ENCODE measurements around the gene CDHR2.
A peak's percentile ranks its signal among the peaks of the same experiment; 100 is the strongest.
"Not testable (repeated sequence)": the region's sequence is repeated elsewhere in the genome, so short reads cannot be mapped to it uniquely, and the experiment has no call there.

CDHR2 gene

DNA sequence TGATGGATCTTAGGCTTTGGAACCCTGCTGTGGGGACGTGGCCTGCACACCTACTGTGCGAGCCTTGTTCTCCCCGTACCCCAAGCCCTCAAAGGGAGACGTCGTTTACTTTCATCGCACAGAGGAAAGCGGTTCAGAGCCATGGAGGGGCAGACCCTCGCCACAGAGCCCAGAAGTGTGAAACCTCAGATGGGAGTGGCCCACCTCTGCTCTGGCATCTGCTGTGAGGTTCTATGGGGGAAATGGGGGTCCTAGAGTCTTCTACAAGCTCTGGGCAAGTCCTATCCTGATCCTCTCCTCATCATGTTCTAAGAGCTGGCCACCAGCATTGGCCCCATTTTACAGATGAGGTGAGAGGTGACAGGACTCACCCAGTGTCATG is 8.2 kb upstream of the CDHR2 start:
- DNase-seq (ENCODE audit: low read depth), result no peak

DNA sequence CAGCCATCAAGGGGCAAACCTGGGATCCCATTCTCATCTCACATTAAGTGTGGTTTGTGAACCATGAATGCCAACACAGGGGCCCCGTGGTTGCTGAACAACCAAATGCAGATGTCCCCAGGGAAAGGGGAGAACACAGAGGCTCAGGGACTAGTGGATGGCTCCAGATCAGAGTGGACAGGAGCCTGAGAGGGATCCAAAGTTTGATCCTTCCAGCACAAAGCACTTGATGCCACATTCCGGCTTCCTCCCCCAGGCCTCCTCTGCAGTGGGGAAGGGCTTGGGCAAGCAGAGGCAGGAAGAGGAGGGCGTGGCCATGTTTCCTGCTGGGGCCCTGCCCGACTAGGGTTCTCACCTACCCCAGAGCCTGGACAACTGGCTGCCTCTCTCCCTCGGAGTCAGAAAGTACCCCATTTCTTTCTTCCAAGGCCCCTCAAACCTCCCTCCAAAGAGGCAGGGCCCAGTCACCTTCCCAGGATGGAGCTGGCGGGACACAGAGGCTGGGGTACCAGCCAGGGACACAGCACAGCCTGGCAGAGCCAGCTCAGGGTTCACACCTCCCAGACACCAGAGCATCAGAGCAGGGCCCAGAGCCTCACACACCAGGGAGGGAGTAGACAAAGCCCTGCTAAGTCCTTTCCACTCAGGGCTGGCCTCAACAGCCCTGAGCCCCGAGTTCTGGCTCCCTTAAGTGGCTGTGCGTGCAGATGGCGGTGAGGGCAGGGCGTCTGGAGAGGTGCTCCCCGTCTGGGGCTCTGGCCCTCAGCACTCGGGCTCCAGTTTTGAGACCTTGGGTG is 7.6 kb upstream of the CDHR2 start:
- peak; percentile 31 for DNase-seq (ENCODE audit: low read depth)

DNA sequence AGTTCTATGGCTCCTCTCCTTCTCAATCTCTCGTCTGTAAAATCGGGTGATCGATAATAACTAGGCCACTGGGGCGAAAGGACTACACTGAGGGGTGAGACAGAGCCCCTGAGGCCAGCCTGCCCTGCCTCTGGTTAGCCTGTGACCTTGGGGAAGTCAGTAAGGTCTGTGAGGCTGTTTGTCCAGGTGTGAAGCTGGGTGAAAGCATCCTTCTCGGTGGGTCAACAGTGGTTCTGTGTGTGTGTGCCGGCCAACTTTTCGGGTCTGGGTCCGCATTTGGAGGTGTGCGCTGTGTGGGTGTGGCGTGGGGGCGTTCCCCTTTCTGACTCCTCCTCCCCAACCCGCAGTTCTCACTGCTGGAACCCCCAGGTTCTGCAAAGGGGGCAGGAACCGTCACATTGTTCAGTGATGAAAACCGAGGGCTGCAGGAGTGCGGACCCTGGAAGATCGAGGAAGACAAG is 7.0 kb upstream of the CDHR2 start:
- DNase-seq (ENCODE audit: low read depth), result no peak

GRCh38 chr5:176542596-176543427 is 6.3 kb upstream of the CDHR2 start:
- DNase-seq (ENCODE audit: low read depth), result peak; percentile 20

DNA sequence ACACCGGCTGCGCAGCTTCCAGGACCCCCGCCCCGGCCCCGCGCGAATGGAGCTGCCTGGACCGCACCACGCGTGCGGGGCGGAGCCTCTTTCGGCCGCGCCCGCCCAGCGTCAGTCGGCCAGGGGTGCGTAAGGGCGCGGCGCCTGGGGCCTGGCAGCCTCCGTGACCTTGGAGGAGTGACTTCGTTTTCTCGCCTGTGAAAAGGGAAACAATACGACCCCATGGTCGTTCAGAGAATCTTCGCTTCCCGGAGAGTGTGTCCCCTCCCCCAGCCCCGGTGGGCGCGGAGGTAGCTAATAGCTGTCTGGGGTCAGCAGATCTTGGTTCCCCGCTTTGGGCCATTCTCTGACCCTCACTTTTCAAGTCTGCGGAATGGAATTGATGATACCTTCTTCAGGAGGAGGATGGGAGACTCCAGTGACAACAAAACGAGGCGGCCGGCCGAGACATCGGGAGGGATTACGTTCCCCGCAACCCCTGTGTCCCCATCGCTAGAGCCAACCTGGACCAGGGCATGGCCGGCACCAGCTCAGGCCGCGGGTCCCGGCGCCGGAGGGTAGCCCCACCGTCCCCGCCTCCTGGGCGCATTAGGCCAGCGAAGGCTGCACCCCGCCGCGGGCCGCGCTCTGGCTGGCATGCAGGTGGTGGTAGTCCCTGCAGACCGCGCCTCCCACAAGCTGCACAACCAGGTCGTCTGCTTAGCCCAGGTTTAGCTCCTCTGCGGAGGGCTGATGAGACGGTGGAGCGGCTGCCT is 5.5 kb upstream of the CDHR2 start:
- peak; percentile 44 for DNase-seq (ENCODE audit: low read depth)

DNA sequence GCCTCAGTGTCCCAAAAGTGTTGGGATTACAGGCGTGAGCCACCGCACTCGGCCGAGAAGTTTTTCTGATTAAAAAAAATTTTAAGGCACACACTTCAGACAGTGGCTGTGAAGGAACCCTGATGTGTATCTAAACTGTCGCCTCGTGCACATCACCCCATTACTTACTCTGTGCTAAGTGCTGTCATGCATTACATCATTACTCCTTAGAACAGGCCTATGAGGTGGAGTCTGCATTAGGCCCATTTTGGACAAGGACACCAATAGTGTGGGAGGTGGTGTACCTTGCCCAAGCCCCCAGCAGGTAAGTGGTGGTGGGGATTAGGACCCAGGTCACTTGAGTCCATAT is 3.8 kb upstream of the CDHR2 start:
- DNase-seq (ENCODE audit: low read depth), result no peak

DNA sequence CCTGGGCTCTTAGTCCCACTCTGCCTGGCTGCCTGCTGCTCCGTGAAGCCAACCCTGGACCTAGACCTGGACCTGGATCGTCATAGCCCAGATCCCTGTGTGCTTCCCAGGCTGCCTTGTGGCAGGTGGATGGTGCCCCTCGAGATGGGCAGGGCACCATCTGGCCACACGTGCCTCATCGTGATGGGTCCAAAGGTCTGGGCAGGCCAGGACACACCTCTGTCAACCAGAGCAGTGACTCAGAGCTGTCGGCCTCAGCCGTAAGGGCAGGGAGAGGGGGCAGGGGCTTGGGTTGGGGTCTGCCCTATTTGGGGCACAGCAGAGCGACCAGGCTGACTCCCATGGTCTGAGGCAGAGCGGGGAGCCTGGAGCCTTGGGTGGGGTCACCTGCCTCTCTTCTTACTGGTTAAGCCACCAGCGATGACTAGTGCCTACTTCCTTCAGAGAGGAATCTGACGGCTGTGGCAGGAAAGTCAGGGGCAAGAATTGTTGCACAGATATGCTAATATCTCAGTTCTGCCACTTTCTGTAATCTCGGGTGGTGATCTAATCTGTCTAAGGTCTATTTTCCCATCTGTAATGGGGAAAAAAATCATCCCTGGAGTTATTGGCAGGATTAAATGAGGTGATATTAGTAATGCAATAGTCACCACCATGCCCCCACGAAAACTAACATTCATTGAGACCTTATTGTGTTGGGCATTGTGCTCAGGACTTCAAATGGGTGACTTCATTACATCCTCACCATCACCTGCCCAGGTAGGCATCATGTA is 3.2 kb upstream of the CDHR2 start:
- no peak for DNase-seq (ENCODE audit: low read depth)

DNA sequence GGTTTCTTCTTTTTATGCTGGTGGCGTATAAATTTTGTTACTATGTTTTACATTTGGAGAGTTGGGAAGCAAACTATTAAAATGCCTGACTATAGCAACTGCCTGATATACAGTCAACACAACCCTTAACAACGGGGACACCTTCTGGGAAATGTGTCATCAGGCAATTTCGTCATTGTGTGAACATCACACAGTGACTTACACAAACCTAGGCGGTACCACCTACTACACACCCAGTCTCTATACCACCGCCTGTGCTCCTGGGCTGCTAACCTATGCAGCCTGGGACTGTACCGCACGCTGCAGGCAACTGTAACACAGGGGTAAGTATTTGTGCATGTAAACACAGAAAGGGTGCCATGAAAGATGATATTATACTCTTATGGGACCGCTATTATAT is 1.3 kb upstream of the CDHR2 start:
- DNase-seq (ENCODE audit: low read depth), result peak; percentile 13

DNA sequence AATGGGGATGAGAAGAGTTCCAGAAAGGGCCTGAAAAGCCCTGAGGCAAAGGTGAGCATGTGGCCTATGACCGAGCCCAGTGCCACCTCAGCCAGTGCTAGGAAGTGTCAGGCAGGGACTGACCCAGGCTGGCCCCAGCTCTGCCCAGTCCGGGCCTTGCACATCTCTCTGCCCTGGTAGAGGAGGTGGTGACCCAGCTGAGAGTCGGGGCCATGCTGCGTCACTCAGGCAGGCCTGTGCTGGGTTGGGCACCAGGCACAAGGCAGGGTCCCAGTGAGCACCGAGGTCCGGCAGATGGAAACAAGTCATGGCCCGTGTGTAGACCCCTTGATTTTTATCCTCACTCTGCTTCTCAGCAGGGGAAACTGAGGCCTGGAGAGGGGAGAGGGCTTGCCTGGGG is 729 bp downstream of the CDHR2 start:
- no peak for DNase-seq (ENCODE audit: low read depth)

DNA sequence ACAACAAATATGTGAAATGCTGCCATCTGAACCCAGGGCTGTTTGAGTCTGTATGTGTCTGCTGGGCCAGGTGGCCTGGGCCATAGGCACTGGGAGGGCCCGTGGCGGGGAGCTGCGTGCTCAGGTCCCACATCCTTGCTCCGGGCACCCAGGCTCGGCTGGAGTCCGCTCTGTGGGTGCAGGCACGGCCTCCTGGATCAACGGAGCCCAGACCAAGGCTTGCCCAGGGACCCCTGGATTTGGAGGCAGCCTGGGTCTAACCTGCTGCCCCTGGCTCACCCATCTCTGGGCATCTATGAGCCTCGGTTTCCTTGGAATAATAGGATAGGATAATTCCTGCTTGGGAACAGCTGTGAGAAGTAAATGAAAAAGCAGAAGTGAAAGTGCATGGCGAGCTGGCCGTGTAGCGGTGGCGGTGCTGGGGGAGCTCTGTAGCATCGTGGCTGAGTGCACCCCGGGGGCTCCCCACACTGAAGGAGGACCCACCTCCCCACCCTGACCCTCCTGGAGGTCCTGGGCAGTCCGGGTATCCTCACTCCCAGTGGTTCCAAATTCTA is 1.2 kb downstream of the CDHR2 start:
- DNase-seq (ENCODE audit: low read depth), result no peak

- DNase-seq (ENCODE audit: low read depth), result not testable (repeated sequence)
Observed at GRCh38 chr5:176550937-176551336, 1.8 kb downstream of the CDHR2 start.

DNA sequence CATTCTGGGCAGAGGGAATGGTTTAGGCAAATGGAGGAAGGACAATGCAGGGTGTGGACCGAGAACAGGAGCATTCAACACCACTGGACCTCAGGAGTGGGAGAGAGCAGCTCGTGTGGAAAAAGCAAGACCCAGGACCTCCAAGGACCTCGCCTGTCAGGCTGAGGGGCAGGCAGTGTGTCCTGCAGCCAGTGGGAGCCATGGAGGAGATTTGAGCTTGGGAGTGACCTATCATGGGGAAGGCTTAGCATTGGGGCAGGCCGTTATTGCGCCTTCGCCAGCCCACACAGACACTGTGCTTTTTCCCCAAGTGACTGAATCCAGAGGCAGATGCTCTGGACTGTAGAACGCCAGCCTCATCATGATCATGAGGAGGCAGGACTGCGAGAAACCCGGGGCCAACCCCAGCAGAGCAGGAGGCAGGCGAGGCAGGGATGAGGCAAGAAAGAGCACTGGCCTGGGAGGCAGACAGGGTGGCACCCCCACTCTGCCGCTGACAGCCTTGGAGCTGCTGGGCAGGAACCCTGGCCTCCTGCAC is 3.3 kb downstream of the CDHR2 start:
- DNase-seq (ENCODE audit: low read depth), result no peak

DNA sequence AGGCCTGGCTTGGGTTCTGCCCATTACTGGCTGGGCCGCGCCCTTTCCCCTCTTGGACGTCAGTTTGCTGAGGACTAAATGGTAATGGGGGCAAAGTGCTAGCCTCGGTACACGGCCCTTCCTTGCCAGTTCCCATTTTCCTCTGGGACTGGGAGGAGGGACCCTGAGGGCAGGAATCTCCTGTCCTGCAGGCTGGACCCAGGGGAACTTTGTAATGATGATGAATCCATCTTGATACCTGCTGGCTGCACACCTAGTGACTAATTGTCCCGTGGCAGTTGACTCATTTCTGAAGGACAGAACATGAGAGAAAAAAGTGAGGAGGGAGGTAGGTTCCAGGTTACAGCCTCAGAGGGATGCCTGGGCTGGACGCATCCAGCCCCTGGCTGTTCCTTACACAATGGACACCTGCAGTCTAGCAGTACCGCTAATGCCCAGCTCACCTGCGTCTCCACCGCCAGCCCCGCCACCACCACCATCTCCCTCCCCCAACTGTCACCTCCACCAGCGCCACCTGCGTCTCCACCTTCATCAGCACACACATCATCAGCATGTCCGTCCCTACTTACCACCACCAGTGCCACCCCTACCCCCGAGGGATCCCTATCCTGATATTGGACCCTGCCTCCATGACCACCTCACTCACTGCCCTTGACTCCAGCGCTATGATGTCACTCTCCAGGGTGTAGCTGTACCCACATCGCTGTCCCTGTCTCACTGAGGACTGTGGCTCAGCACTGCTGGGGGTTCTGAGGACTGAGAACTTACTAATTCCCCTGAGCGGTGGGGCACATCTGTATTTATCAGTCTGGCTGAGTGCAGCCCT is 4.3 kb downstream of the CDHR2 start:
- DNase-seq (ENCODE audit: low read depth), result no peak

DNA sequence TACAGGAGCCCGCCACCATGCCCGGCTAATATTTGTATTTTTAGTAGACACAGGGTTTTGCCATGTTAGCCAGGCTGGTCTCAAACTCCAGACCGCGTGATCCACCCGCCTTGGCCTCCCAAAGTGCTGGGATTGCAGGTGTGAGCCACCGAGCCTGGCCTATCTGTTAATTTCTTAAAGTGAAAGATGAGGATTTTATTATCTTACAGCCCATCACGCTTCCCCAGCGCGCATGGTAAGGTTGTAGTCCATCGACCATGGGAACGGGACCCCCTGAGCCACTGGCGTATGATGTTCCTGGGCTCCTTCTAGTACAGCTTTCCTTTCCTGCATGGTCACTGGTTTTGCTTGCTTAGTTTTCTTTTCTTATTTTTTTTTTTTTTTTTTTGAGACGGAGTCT is 8.7 kb downstream of the CDHR2 start:
- no peak for DNase-seq (ENCODE audit: low read depth)

DNA sequence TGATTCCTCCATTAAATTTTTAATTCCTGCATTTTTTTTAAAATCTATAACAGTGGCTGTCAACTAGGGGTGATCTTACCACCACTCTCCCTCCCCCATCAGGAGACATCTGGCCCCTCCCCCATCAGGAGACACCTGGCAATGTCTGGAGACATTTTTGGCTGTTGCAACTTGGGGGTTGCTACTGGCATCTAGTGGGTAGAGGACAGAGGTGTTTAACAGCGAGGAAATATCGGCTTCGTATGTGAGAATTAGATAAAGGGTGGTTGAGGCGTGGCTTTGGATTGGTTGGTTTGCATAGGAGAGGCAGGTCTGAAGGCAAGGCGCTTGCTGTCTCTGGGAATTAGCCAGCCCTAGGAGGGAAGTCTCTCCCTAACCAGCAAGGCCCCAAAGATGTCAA is 10.5 kb downstream of the CDHR2 start:
- DNase-seq (ENCODE audit: low read depth), result no peak

DNA sequence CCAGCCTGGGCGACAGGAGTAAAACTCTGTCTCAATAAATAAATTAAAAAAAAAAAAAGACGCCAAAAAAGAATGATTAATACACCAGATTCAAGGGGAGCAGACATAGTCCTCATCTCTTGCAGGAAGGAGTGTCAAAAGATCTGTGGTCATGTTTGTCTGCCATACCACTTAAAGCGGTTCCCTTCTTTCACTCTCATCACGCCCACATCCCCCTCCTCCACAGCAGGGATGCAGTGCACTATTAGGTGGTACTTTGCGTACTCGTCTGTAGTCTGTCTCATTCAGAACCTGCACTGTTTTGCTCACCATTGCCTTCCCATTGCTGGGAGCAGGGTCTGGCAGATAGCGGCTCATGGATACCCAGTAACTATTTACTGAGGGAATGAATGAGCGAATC is 11.2 kb downstream of the CDHR2 start:
- DNase-seq (ENCODE audit: low read depth), result no peak

- no peak for DNase-seq (ENCODE audit: low read depth)
Observed at GRCh38 chr5:176561259-176561658, 12.1 kb downstream of the CDHR2 start.

GRCh38 chr5:176562189-176562588 is 13.0 kb downstream of the CDHR2 start:
- DNase-seq (ENCODE audit: low read depth), result no peak

DNA sequence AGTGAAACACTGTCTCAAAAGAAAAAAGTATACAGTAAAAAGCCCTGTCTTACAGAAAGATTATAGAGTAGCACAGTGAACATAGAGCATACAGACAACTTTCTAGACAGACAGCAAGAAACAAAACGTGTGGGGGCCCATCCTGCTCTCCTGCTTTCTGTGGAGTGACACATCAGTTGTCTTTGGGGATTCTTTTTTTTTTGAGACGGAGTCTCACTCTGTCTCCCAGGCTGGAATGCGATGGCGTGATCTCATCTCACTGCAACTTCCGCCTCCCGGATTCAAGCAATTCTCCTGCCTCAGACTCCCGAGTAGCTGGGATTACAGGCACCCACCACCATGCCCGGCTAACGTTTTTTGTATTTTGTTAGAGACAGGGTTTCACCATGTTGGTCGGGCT is 14.9 kb downstream of the CDHR2 start:
- DNase-seq (ENCODE audit: low read depth), result peak; percentile 13

DNA sequence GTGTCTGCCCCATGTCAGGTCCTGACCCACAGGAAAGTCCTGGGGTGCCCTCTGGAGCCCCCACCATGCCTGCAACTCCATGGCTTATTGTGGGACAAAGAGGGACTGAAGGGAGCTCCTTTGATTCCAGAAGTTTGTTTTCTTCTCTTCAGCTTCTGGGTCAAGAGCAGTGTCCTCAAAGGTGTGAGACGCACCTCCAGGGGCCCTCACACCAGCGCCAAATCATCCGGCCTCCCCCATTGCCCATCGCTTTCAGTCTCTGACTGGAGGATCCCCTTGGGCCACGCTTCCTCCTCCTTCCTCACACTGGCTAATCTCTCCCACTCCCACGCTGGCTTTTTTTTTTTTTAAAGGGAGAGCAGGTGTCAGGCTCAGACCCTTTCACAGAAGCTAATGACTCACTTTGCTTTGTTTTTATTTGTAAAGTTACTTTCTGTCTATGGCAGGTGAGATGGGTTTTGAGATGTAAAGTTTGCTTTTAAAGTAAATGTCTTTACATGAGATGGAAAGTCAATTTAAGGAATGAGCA is 16.7 kb downstream of the CDHR2 start:
- DNase-seq (ENCODE audit: low read depth), result no peak

Measured in EH (cell line).